EH (cell line): ENCODE measurements around the gene LARP6.
"Not testable (repeated sequence)": the region's sequence is repeated elsewhere in the genome, so short reads cannot be mapped to it uniquely, and the experiment has no call there.

ENCODE experiments used
- DNase-seq: peaks from one replicate; pipeline ENCODE4 v3.0.0-alpha.2; 2015; ENCODE audit warnings: low read depth

Gene LARP6

DNA sequence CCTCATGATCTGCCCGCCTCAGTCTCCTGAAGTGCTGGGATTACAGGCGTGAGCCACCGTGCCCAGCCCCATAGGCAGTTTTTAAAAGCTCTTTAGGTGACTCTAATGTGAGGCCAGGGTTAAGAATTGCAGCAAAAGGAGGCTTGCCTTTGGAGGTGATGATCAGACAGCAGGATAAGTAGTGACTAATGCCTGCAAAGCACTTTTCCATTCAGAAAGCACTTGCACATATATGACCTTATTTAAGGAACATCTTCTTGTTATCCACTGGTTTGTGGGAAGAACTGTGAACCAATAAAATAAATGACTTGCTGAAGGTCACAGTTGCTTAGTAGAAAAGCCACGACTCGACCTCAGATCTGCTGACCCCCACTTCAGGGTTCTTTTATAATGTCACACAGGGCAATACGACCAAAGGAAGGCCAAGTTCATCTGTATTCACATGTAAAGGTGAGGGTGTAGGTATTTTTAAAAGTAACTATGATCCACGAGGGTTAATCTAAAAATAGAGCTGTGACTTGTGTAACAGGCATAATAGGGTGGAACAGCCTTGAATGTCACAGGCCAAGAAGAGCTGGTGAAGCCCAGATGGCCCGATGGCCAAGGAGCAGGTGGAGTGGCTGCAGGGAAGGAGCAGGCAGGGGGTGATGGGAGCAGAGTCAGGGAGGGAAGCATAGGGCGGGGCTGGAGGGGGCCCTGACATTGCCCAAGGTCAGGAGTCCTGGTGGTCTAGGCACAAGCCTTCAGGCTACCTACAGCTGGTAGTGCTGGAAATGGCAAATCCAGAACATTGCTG is 24.4 kb downstream of the LARP6 start:
- no peak for DNase-seq

- DNase-seq: no peak
Observed at GRCh38 chr15:70827721-70828120, 26.2 kb downstream of the LARP6 start.

DNA sequence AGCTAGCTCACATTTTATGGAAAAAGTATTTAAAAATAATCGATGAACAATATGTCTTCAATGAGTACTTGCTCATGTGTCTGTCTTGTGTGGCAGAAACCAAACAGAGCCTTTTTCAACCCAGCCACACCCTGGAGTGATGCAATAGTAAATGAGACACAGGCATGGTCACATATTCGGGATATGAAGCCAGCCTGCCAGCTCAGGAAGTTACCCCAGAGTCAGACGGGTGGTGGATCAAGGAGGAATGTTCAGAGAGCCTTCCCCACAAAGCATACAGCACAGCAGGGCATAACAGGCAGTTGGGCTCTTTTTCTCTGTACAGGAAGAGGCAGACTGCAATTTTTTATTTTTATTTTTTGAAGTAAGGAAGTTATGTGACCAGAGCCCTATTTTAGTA is 27.3 kb downstream of the LARP6 start:
- DNase-seq: peak; percentile 91

DNA sequence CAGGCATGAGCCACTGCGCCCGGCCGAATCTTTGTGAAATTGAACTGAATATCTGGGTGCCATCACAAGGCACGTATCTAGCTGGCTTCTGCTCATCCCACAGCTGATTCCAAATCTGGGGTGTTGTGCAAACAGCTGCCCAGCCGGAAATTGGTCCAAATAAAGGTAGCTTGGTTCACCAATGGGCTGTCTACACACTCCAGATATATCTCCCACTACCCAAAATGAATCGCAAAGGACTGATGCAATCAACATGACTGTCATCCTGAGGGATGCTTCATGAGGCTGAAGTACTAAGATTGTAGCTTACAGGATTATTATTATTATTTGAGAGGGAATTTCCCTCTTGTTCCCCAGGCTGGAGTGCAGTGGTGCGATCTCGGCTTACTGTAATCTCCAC is 28.1 kb downstream of the LARP6 start:
- DNase-seq: no peak

DNA sequence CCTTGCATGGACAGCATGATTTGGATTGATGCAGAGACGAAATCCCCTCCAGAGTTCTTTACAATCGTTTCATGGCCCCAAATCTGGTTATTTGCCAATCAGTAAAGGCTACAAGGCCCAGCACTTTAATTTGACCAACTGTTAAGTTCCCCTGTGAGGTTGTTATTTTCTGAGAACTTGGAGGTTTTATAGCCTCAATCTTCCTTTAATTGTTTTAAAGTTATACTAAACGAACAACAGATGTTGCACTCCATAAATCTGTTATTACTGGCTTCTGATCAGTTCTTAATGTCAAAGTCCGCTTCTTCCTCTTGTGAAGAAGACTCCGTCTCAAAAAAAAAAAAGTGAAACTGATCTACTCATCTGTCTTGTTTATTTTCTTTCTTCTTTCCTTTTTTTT is 30.8 kb downstream of the LARP6 start:
- DNase-seq: no peak

- DNase-seq: no peak
Observed at GRCh38 chr15:70820214-70820613, 33.7 kb downstream of the LARP6 start.

DNA sequence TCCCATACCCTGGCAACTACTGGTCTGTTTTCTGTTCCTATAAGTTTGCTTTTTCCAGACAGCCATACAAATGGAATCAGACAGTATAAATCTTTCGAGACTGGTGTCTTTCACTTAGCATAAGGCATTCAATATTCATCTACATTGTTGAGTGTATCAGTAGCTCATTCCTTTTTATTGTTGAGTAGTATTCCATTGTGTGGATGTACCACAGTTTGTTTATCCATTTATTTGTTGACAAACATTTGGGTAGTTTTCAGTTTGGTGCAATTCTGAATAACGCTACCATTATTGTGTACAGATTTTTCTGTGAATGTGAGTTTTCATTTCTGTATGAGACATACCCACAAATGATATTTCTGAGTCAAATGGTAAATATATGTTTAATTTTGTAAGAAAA is 35.4 kb downstream of the LARP6 start:
- DNase-seq: no peak

DNA sequence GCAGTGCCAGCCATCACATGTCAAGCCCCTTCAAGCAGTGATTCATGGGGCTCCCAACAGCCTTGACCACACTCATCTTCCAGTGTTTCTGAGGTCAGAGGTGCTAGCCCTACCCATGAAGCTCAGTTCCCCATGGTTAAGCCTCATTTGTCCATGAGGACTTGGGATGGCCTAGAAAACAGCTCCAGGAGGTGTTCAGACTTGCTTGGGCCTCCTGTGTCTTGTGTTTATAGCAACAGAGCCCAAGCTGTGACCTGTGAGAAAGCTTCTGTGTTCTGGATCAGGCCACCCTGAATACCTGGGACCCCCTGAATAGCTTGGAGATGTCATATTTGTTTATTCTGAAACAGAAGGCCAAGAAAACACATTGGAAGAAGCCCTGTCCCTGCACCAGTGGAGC is 36.7 kb downstream of the LARP6 start:
- DNase-seq: no peak

DNA sequence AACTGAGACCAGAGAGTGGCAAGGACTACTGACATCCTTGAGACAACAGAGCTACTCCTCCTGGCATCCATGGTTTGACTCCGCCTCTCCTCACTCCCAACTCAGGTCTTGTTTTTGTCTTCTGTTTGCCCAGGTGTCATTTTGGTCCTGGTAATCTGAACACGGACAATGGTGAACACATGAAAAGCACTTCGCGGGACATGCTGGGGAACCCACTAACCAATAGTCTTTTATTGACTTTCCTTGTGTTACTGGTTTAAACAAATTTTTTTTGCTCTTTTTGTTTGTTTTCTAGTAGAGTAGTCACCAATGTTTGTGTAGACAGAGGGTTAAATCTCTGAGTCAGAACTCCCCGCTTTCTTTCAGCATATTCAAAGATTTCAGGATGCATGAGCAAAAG is 38.4 kb downstream of the LARP6 start:
- no peak for DNase-seq

- not testable (repeated sequence) for DNase-seq
Observed at GRCh38 chr15:70815011-70815410, 38.9 kb downstream of the LARP6 start.

DNA sequence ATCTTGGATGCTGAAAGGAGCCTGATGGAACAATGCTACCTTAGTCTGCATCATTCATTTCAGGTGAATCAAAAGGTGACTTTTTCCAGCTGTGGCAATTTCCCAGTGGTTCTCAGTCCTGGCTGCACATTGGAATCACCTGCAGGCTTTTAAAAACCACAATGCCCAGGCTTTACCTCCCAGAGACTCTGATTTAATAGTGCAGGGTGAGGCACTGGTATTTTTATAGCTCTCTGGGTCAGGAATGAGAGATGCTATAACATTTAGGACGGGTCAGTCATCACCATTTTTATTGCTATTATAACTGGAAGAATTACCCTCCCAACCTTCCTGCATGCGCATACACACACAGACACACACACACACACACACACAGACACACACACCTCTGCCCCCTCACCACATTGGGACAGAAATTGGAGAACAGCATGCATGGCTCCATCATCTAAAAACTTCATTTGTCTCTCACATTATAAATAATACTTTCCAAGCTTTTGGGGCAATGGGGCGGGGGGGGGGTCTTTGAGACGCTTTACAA is 41.1 kb downstream of the LARP6 start:
- no peak for DNase-seq

GRCh38 chr15:70810916-70811578 is 42.9 kb downstream of the LARP6 start:
- DNase-seq: no peak

DNA sequence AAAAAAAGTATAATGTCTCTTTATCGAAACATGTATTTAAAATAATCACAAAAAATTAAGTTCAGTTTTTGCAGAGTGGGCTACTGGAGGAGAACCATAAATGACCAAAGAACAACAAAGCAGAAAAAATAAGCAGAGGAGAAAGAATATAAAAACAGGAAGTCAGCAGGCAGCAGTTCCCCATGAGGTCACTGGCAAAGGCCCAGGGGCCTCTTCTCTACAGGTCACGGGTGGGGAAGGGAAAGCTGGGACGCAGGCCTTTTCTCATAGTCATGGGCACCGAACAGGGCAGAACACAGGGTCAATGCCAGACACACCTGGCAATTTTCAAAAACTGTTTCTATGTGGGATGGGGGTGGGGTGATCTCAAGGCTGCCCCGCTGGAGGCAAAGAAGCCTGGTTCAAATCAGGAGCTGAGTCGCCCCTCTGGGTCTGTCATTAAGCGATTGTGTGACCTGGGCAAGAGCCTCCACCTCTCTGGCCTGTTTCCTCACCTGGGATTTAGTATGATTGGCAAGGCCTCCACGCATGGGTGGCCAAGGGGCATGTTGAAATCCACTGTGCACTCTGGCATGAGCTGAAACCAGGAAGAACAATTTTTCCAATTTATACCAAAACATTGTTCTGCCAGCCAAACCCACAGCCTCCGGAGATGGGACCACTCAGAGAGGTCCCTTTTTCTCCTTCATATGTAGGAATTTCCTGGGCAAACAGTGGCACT is 46.8 kb downstream of the LARP6 start:
- DNase-seq: peak; percentile 46

DNA sequence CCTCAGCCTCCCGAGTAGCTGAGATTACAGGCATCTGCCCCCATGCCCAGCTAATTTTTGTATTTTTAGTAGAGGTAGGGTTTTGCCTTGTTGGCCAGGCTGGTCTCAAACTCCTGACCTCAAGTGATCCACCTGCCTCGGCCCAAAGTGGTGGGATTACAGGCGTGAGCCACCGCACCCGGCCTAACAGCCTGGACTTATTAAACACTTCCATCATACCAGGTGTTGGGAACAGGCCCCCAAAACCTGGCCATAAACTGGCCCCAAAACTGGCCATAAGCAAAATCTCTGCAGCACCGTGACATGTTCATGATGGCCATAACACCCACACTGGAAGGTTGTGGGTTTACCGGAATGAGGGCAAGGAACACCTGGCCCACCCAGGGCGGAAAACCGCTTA is 49.6 kb downstream of the LARP6 start:
- DNase-seq: not testable (repeated sequence)

GRCh38 chr15:70802629-70803028 is 51.3 kb downstream of the LARP6 start:
- DNase-seq: peak; percentile 96

GRCh38 chr15:70801109-70801508 is 52.8 kb downstream of the LARP6 start:
- DNase-seq: no peak

DNA sequence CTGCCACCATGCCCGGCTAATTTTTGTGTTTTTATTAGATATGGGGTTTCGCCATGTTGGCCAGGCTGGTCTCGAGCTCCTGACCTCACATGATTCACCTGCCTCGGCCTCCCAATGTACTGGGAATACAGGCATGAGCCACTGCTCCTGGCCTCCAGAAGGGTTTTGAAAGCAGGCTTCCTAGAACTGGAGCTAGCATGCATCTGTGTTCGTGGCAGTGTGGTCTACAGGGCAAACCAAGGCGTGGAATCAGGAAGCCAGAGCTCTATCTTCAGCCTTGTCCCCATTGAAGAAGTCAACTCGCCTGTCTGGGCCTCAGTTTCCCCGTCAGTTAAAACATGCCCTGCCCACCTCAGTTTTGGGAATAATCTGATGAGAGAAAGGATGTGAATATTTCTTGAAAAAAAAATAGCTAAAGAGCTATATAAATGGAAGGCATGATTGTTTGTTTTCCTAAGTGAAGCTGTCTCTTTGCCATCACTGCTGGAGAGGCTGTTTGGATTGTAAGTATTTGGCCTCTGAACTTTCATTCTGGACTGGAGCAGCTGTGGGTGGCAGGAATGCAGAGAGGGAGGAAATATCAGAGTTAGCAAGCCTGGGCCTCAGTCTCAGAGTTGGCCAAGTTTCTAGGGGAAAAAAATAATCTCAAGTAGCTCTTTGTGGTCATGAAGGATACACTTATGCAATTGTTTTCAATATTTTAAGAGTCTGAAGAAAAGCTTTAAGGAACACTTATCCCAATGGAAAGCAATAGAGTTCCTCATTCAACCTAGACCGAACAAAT is 54.1 kb downstream of the LARP6 start:
- peak; percentile 99 for DNase-seq

- DNase-seq: no peak
Observed at GRCh38 chr15:70797464-70797863, 56.5 kb downstream of the LARP6 start.

DNA sequence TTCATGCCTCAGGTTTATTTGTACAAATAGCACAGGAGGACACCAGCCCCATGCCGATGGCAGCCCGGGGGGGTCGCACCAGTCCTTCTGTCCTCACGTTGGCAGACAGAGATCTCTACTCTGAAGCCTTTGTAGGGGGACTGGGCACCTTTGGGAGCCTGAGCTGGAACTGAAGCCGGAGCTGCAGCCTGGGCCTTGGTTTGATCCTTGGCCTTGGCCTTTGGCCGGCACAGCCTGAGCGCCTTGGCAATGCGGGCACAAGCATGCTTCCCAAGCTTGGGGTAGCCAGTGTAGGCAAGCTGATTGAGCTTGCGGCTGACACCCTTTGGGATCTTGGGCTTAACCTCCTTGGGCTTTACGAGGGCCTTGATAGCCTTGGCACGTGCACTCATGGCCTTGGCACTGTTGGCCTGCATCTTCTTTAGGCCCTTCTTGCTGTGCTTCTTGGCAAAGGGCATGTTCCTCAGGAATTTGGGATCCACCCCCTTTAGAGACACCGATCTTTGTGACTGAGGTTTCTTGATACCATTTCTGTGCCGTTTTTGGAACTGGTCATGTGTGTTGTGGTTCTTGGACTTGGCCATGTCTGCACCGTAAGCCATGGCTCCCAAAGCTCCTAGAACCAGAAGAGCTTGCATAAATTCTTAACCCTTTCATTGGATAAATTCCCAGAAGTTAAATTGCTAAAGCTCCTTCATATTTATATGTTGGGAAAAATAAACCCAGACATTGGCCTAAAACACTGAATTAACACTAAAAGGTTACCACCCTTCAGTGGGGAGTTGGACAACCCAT is 57.2 kb downstream of the LARP6 start:
- no peak for DNase-seq

- peak; percentile 97 for DNase-seq
Observed at GRCh38 chr15:70795311-70795665, 58.7 kb downstream of the LARP6 start.

DNA sequence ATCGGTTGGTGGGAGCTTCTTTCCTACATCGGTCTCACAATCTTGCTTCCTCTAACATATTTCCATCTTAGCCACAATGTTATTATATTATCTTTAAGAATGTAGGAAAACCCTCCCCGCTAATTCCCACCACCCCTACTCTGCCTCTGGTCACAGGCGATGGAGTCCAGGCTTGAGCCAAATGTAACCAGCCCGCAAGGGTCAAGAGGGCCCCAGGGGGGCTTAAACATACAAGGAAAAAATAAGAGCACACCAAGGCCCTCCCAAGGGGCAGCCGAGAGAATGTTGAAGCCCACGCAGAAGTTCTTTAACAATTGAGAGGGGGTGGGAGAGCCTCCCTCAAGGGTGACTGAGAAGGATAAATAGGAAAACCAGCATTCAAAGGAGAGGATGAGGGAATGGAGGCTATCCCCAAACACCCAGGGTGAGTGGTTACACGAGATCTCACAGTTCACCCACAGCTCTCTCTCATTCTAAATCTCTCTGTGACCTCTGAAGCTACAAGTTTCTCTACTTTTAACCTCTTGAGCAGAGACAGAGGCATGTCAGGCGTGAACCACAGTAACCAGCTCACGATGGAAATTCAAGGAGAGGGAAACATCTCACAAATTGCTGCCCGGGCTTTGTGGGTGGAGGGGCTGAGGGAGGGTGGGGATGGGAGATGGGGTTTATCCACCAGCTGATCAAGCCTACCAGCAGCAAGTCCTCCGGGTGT is 59.2 kb downstream of the LARP6 start:
- DNase-seq: peak; percentile 51
